IPS-18c (cell line): ENCODE results near the gene PAK6.

Source experiments
- H3K4me3 ChIP-seq: 2 replicates; pipeline ENCODE4 v1.7.0; 2013; ENCODE audit warnings: low read depth, mild to moderate bottlenecking, low read length, moderate library complexity; ENCODE audit not compliant: insufficient read depth
- H3K9me3 ChIP-seq: one replicate; pipeline ENCODE4 v1.6.1; 2013; ENCODE audit warnings: mild to moderate bottlenecking, low read length, moderate library complexity; ENCODE audit not compliant: control insufficient read depth, insufficient read depth

The PAK6 gene

GRCh38 chr15:40281057-40281800 lies 42.4 kb downstream of the PAK6 start:
- peak overlapping the region; percentile 36 for H3K4me3 ChIP-seq
- H3K9me3 ChIP-seq = no peaks in the 10 kb centered on the region

DNA sequence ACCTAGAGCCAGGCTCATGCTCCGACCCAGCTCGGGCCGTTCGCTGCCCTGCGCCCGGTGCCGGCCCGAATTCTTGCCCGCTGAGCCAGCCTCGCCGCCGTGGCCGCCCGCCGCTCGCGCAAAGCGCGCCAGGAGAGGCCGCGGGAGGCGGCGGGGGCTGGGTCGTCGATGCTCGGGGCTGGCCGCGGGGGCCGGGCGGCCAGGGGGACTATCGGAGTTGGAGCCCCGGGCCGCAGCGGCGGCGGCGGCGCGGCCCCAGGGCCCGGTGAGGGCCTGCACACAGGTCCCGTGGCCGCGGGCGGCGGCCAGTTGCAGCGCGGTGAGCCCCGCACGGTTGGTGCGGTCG lies 42.9 kb downstream of the PAK6 start:
- Histone ChIP-seq H3K9me3 (no peaks in the 10 kb centered on the region), H3K4me3 (peak overlapping the region; percentile 57)

DNA sequence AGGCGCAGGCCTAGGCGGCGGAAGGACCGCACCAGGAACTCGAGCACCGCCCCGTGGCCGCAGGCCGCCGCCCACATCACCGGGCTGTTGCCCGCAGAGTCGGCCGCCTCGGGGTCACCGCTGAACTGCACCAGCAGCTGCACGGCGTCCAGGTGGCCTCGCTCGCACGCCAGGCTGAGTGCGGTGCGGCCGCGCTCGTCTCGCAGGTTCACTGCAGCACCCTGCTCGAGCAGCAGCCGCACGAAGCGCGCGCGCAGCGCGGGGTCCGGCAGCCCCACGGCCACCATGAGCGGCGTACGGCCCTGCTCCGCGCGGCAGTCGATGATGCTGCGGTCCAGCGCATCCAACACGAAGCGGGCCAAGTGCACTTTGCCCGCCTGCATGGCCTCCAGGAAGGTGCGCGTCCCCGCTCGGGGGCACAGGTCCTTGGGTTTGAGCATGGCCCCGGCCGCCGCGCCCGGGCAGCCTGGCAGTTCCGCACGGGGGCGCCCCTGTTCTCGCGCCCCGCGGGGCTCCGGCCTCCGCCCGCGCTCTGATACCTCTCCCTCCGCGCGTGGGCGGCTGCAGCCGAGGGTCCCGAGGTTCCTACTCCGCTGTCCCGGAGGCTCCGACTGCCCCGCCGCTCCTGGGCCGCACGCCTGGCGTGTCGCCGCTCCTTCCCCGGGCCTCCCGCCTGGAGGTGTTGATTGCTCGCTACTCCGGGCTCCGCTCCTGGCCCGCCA lies 43.4 kb downstream of the PAK6 start:
- H3K9me3 ChIP-seq = no peaks in the 10 kb centered on the region
- H3K4me3 ChIP-seq = peak overlapping the region; percentile 57

DNA sequence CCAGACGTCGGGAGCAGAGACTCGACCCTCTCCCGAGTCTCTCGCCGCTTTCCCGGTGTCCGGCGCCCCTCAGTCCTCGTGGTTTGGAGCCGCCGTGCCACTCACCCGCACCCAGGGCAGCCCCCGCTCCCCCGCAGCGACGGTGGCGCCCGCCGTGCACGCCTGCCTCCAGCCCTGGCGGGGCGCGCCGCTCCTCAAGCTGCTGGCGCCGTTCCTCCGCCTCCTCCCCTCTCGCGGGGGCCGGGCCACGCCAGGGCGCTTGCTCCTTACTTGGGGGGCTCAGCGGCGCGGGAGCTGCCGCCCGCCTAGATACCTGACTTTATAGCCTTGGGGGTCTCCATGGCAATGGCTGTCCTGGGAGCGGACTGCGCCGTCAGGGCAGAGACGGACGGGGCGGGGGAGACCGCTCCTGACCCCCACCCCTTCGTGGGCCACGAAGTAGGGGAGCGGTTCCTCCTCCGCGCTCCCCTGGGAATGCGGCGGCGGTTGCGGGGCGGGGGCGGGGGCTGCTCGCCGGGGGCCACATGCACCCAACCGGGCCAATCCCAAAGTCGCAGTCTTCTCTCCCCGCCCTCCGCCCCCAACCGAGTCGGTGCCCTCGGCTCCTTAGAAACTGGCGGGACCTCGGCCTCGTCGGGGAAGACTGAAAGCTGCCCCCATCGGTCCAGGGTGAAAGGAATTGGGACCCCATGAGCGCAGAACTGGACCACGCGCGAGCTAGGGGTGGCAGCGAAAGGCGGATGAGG lies 44.2 kb downstream of the PAK6 start, which contains the start of gene ANKRD63:
Gene ANKRD63, minus strand, starts transcription at position 196 of the 746 bp plus-strand sequence. CDS start 478 bp downstream, outside the sequence.
- peak within 1 kb of the TSS; percentile 57 for H3K4me3 ChIP-seq
- no peaks in the 10 kb centered on the region for H3K9me3 ChIP-seq

GRCh38 chr15:40283615-40284300 lies 44.9 kb downstream of the PAK6 start:
- H3K9me3 ChIP-seq = no peaks in the 10 kb centered on the region
- H3K4me3 ChIP-seq = peak overlapping the region; percentile 57; the same call in 1 of the 2 replicates

DNA sequence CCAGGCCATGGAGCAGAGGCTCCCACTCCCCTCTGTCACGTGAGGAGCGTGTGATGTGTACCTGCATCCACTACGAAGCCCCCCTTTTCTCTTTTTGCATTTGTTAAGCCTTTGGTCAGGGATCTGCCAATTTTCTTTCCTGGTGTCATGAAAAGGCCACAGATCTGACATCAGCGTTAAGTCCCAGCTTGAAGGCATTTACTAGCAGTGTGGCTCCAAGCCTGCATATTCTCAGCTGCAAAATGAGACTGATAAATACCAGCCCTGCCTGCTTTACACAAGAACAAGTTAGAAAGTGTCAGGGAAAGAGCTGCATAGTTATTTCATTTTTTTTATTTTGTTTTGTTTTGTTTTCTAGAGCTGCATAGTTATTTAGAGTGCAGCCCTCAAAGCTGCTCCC lies 46.3 kb downstream of the PAK6 start:
- Histone ChIP-seq H3K9me3 (no peaks in the 10 kb centered on the region), H3K4me3 (no peak overlapping the region)

GRCh38 chr15:40285554-40286011 lies 46.7 kb downstream of the PAK6 start:
- no peaks in the 10 kb centered on the region for H3K9me3 ChIP-seq
- H3K4me3 ChIP-seq = no peak overlapping the region; the same call in 1 of the 2 replicates

DNA sequence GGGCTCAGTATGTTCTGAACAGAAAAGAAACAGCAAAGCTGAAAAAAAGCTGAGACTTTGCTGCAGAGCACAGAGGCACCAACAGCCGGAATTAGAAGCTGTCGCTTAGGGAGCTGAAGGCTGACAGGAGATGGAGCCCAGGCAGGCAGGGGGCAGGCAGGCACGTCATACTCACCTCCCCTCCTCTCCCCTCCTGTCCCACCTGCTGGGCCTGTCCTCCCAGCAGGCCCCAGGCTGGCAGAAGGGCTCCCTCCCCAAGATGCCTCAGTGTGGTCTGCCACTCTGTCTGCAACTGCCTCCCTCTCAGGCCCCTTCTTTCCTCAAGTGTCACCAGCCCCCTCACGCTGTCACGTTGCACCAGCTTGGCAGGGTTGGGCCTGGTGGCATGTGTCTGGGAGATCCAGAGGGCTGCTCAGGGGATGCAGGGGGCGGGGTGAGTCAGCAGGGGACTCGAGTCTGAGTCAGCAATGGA lies 47.2 kb downstream of the PAK6 start:
- H3K9me3 ChIP-seq = no peaks in the 10 kb centered on the region
- H3K4me3 ChIP-seq = no peak overlapping the region; the same call in 1 of the 2 replicates

GRCh38 chr15:40286794-40287193 lies 47.9 kb downstream of the PAK6 start:
- Histone ChIP-seq H3K4me3 (no peak overlapping the region), H3K9me3 (no peaks in the 10 kb centered on the region)

DNA sequence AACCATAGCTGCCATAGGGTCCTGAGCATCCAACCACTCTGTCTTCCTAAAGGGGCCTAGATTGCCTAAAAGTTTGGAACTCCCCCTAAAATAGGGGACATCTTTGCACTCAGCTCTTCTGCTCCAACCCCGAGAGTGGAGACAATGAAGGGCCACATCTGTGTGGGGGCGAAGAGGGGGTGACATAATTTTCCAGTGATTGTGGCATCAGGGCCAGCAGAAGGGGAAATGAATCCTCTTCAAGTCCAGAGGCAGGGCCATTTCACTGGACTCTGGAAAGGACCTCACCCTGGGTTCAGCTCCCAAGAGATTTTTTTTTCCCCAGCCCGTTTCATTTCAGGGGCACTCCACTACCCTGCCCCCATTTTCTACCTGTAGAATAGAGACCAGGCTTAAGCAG lies 48.6 kb downstream of the PAK6 start:
- H3K4me3 ChIP-seq = no peak overlapping the region

GRCh38 chr15:40287968-40288367 lies 49.1 kb downstream of the PAK6 start:
- H3K4me3 ChIP-seq = no peak overlapping the region

More for the DNA sequence above, 48.6 kb downstream of the PAK6 start:
- H3K9me3 ChIP-seq = no peaks in the 10 kb centered on the region

DNA sequence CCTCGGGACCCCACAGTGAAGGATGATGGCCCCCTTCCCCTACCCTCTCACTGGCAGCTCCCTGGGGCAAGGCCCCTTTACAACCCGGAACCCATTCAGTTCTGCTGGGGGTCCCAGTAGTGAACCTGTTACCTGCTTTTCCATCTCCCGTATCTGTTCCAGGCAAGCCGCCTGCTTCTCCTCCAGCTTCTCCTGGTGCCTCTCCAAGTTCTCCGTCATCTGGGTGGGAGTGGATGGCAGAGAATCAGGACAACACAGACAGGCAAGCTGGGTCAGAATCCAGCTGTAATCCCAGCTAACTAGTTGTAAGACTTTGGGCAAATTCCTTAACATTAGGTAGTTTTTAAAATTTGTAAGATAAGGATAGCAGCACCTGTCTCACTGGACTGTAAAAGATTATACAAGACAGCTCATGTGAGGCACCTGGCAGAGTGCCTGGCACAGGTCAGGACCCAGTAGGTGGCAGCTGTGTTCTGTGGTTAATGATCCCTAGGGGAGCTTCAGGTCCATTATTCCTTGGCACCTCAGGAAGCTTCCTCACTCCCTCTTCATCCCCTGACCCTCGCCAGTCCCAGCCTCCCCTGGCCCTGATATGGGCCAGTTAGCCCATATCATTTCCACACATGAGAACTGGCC lies 50.4 kb downstream of the PAK6 start:
- Histone ChIP-seq H3K4me3 (no peak overlapping the region), H3K9me3 (no peaks in the 10 kb centered on the region)

More at GRCh38 chr15:40287968-40288367, 49.1 kb downstream of the PAK6 start:
- no peaks in the 10 kb centered on the region for H3K9me3 ChIP-seq

GRCh38 chr15:40290545-40290917 lies 51.7 kb downstream of the PAK6 start:
- H3K9me3 ChIP-seq = no peaks in the 10 kb centered on the region
- H3K4me3 ChIP-seq = no peak overlapping the region

DNA sequence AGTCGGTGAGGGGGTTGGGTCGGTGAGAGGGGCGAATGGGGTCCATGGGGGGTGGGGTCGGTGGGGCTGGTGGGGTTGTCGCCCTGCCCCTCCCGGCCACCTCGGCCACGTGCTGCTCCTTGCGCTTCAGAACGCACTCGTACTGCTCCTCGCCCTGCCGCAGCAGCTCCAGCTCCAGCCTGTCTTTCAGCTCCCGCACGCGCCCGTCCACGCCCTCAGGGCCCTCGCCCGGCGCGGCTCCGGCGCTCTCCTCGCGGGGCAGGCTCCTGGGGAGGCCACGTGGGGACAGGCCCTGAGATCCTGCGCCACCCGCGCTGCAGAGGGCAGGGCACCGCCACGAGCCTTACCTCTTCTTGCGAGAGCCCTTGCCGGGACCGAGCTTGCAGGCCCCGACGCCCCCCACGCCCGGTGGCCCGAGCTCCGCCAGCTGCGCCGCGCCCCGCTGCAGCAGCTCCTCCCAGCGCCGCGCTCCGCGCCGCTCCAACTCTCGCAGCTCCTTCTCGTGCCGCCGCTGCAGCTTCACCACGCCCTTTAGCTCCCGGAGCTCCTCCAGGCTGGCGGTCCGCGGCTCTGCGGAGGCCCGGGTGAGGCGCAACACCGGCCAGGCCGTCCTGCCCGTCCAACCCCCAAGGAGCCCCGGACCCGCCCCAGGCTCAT lies 52.2 kb downstream of the PAK6 start:
- Histone ChIP-seq H3K9me3 (no peaks in the 10 kb centered on the region), H3K4me3 (peak overlapping the region; percentile 55)

DNA sequence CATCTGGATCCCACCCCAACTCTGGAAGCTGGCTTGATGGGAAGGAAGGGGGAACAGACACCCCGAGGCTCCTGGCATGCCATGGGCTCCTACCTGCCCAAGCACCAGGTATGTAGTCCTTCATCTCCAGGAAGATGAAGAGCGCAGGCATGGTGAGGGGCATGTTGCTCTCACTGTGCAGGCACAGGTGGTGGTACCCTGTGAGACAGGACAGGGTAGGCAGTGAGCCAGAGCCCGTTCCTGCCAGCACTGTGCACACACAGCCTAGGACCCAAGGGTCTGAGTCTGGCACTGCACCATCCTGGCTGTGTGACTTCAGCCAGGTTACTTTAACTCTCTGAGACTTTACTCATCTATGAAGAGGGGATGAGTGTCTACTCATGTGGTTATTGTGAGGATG lies 53.4 kb downstream of the PAK6 start:
- no peaks in the 10 kb centered on the region for H3K9me3 ChIP-seq
- H3K4me3 ChIP-seq = no peak overlapping the region

DNA sequence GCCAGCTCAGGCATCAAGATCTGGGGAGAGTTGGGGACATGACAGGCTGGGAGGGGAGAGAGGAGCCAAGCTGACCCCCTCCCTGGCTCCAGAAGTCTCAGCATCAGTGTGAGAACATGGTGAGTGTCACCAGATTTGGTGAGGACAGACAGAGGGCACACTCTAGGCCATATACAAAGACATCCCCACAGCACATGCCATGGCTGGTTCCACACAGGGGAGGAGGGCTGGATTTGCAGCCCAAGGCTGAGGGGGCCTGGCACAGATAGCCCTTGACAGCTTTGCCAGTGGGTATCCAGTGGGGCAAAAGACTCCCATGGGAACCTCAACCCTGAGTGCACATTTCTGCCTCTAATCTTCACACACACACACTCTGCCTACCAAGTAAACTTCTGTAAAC lies 54.1 kb downstream of the PAK6 start:
- Histone ChIP-seq H3K4me3 (no peak overlapping the region), H3K9me3 (no peaks in the 10 kb centered on the region)
